ENCODE results near the gene SPIN2A. TPM values are rescaled to one million over a fixed set of nuclear protein-coding genes. Genes with fewer than 3 reads are reported as not detected.
"Not testable (repeated sequence)": the region's sequence is repeated elsewhere in the genome, so short reads cannot be mapped to it uniquely, and the experiment has no call there.

The SPIN2A gene
- total RNA-seq (2014; rRNA removed; shearing (Covaris generic)) (not detected in 2 replicates), polyA plus RNA-seq (2016; fragmentation: Nextera tagmentation; extraction: Ambion mirVana) (0.30 and 0.59 TPM in 2 replicates)

- DNase-seq; H3K9me2 ChIP-seq (ENCODE audit: insufficient read depth); H3K4me3 ChIP-seq; H4K20me1 ChIP-seq (ENCODE audit: insufficient read depth); H3K27me3 ChIP-seq (replicated peaks; ENCODE audit: insufficient read depth); H3K36me3 ChIP-seq (ENCODE audit: low read depth); H3F3A ChIP-seq (ENCODE audit: insufficient read depth); H3K4me2 ChIP-seq (ENCODE audit: unreplicated experiment); H3K27ac ChIP-seq; H3K9me3 ChIP-seq (ENCODE audit: low read depth); H3K9ac ChIP-seq; H2AFZ ChIP-seq; H3K4me1 ChIP-seq (ENCODE audit: insufficient read depth); in situ Hi-C loops (cut with MboI); H3K79me2 ChIP-seq (ENCODE audit: insufficient read depth): not testable (repeated sequence)
- WGBS, 2 experiments (ENCODE audit: low coverage in 1 of 2, low lambda C conversion rate in 2 of 2, missing lambda C conversion rate in 2 of 2), result 83 to 84% methylated on average over 6 to 23 of the region's 27 CpGs
These were observed at the start of gene SPIN2A for GRCh38 chrX:57137073-57137472. Gene SPIN2A, minus strand, starts transcription at chrX:57137397. Its CDS starts 800 bp downstream, at chrX:57136597.

GRCh38 chrX:57178605-57179004 lies 41.4 kb upstream of the SPIN2A start:
- TF ChIP-seq EZH2phosphoT487 (IDR thresholded peaks at IDR 0.05; ENCODE audit: insufficient read depth, low read depth), result no peak
- TF ChIP-seq EZH2 (IDR thresholded peaks at IDR 0.05; ENCODE audit: insufficient read depth, poor library complexity, severe bottlenecking), result no peak
- Histone ChIP-seq H2AFZ (no peak overlapping the region), H3K36me3 (ENCODE audit: low read depth) (no peaks in the 10 kb centered on the region), H4K20me1 (ENCODE audit: insufficient read depth) (no peaks in the 10 kb centered on the region), H3K9ac (no peak overlapping the region), H3K9me2 (ENCODE audit: insufficient read depth) (no peaks in the 10 kb centered on the region), H3K4me2 (ENCODE audit: unreplicated experiment) (no peak overlapping the region), H3K79me2 (ENCODE audit: insufficient read depth) (no peaks in the 10 kb centered on the region), H3K27me3 (replicated peaks; ENCODE audit: insufficient read depth) (no peaks in the 10 kb centered on the region), H3K4me3 (no peak overlapping the region), H3K4me1 (ENCODE audit: insufficient read depth) (no peaks in the 10 kb centered on the region), H3K27ac (no peak overlapping the region), H3F3A (ENCODE audit: insufficient read depth) (no peaks in the 10 kb centered on the region), H3K9me3 (ENCODE audit: low read depth) (no peaks in the 10 kb centered on the region)
- no peak for DNase-seq
- in situ Hi-C loops (cut with MboI), result no loop called here

- Histone ChIP-seq H3K79me2 (ENCODE audit: insufficient read depth) (no peaks in the 10 kb centered on the region), H3K4me3 (no peak overlapping the region), H3F3A (ENCODE audit: insufficient read depth) (no peaks in the 10 kb centered on the region), H4K20me1 (ENCODE audit: insufficient read depth) (no peaks in the 10 kb centered on the region), H3K27ac (no peak overlapping the region), H3K36me3 (ENCODE audit: low read depth) (no peaks in the 10 kb centered on the region), H3K9me3 (ENCODE audit: low read depth) (no peaks in the 10 kb centered on the region), H3K9me2 (ENCODE audit: insufficient read depth) (no peaks in the 10 kb centered on the region), H3K27me3 (replicated peaks; ENCODE audit: insufficient read depth) (no peaks in the 10 kb centered on the region), H2AFZ (no peak overlapping the region), H3K9ac (no peak overlapping the region), H3K4me1 (ENCODE audit: insufficient read depth) (no peaks in the 10 kb centered on the region), H3K4me2 (ENCODE audit: unreplicated experiment) (no peak overlapping the region)
- in situ Hi-C loops (cut with MboI), result no loop called here
- no peak for DNase-seq
- TF ChIP-seq EZH2 (IDR thresholded peaks at IDR 0.05; ENCODE audit: insufficient read depth, poor library complexity, severe bottlenecking) (no peak), EZH2phosphoT487 (IDR thresholded peaks at IDR 0.05; ENCODE audit: insufficient read depth, low read depth) (no peak)
- WGBS, 2 experiments (ENCODE audit: low coverage in 1 of 2, low lambda C conversion rate in 2 of 2, missing lambda C conversion rate in 2 of 2), result 0% methylated on average over 1 of the region's 1 CpG
These were observed 39.9 kb upstream of the SPIN2A start for GRCh38 chrX:57177070-57177469.

- WGBS, 2 experiments (ENCODE audit: low coverage in 1 of 2, low lambda C conversion rate in 2 of 2, missing lambda C conversion rate in 2 of 2), result 0 to 32% methylated on average over 1 to 6 of the region's 6 CpGs
- Histone ChIP-seq H3K36me3 (ENCODE audit: low read depth) (no peaks in the 10 kb centered on the region), H3K4me3 (no peak overlapping the region), H3K4me1 (ENCODE audit: insufficient read depth) (no peaks in the 10 kb centered on the region), H3K27me3 (replicated peaks; ENCODE audit: insufficient read depth) (no peaks in the 10 kb centered on the region), H3K27ac (no peak overlapping the region), H3K4me2 (ENCODE audit: unreplicated experiment) (no peak overlapping the region), H3F3A (ENCODE audit: insufficient read depth) (no peaks in the 10 kb centered on the region), H2AFZ (no peak overlapping the region), H3K9me2 (ENCODE audit: insufficient read depth) (no peaks in the 10 kb centered on the region), H3K9ac (no peak overlapping the region), H3K79me2 (ENCODE audit: insufficient read depth) (no peaks in the 10 kb centered on the region), H4K20me1 (ENCODE audit: insufficient read depth) (no peaks in the 10 kb centered on the region), H3K9me3 (ENCODE audit: low read depth) (no peaks in the 10 kb centered on the region)
- in situ Hi-C loops (cut with MboI), result no loop called here
- DNase-seq, result peak; percentile 57
- TF ChIP-seq EZH2 (IDR thresholded peaks at IDR 0.05; ENCODE audit: insufficient read depth, poor library complexity, severe bottlenecking) (no peak), EZH2phosphoT487 (IDR thresholded peaks at IDR 0.05; ENCODE audit: insufficient read depth, low read depth) (no peak)
These were observed 35.3 kb upstream of the SPIN2A start for GRCh38 chrX:57172544-57172943.

GRCh38 chrX:57156397-57157049 lies 19.3 kb upstream of the SPIN2A start:
- TF ChIP-seq EZH2 (IDR thresholded peaks at IDR 0.05; ENCODE audit: insufficient read depth, poor library complexity, severe bottlenecking) (no peak), EZH2phosphoT487 (IDR thresholded peaks at IDR 0.05; ENCODE audit: insufficient read depth, low read depth) (no peak)
- Histone ChIP-seq H2AFZ (no peak overlapping the region), H3K36me3 (ENCODE audit: low read depth) (no peaks in the 10 kb centered on the region), H4K20me1 (ENCODE audit: insufficient read depth) (no peaks in the 10 kb centered on the region), H3K27me3 (replicated peaks; ENCODE audit: insufficient read depth) (no peaks in the 10 kb centered on the region), H3K4me2 (ENCODE audit: unreplicated experiment) (no peak overlapping the region), H3K4me3 (no peak overlapping the region), H3K4me1 (ENCODE audit: insufficient read depth) (no peaks in the 10 kb centered on the region), H3F3A (ENCODE audit: insufficient read depth) (no peaks in the 10 kb centered on the region), H3K27ac (no peak overlapping the region), H3K9me2 (ENCODE audit: insufficient read depth) (no peaks in the 10 kb centered on the region), H3K9me3 (ENCODE audit: low read depth) (no peaks in the 10 kb centered on the region), H3K79me2 (ENCODE audit: insufficient read depth) (no peaks in the 10 kb centered on the region), H3K9ac (no peak overlapping the region)
- WGBS, 2 experiments (ENCODE audit: low coverage in 1 of 2, low lambda C conversion rate in 2 of 2, missing lambda C conversion rate in 2 of 2), result 67 to 72% methylated on average over 5 of the region's 5 CpGs
- DNase-seq, result peak; percentile 56
- in situ Hi-C loops (cut with MboI), result no loop called here

All from GM23248 (cell line).